Measurements from ENCODE around the gene NECTIN1.

The NECTIN1 gene

DNA sequence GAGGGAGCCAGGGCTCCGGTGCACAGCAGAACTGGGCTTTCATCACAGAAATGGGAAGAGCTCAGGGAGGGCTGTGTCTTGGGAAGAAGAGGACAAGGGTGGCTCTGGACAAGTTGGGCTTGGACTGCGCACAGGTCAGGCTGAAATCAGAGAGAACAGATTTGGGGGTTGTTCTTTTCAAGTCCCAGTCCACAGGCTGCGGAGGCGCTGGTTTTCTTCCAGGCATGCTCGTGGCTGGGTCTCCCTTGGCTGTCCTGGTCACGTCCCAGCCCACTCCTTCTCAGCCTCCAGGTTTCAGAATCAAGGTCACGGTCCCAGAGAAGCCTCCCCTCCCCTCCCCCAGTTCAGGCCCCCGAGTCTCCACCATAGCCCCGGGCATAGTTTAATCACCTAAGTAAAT, 17.0 kb downstream of the NECTIN1 start:
- DNase-seq: no peak

DNA sequence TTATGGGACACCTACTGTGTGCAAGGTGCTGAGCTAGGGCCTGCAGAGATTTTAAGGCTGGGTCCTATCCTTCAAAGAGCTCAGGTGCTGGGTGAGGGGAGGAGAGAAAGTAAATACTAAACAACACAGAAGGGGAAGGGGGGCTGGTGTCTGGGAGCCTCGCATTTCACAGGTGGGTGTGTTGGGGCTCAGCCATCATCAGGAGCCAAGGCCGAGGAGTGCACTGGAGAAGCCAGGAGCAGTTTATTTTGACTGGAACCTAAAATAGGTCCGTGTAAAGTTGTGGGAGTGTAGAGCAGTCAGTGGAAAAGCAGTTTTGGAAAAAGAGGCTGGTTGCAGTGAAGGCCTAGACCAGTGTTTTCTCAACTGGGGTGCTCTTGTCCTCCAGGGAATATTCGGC, 17.5 kb downstream of the NECTIN1 start:
- no peak for DNase-seq

DNA sequence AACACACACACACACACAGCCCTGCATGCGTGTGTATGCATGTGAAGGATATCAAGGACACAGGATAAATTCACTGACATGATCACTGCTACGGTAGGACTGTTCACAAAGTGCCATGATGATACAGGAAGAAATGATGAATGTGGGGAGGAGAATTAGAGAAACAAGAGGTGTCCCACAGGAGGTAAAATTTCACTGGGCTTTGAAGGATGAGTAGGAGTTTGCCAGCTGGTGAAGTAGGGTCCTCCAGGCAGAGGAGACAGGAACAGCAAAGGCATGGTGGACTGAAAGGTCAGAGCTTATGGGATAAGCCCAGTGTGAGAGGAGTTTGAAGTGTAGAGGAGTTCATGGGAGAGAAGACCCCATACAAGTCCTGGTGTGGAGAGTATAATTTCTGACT, 18.6 kb downstream of the NECTIN1 start:
- DNase-seq: no peak

DNA sequence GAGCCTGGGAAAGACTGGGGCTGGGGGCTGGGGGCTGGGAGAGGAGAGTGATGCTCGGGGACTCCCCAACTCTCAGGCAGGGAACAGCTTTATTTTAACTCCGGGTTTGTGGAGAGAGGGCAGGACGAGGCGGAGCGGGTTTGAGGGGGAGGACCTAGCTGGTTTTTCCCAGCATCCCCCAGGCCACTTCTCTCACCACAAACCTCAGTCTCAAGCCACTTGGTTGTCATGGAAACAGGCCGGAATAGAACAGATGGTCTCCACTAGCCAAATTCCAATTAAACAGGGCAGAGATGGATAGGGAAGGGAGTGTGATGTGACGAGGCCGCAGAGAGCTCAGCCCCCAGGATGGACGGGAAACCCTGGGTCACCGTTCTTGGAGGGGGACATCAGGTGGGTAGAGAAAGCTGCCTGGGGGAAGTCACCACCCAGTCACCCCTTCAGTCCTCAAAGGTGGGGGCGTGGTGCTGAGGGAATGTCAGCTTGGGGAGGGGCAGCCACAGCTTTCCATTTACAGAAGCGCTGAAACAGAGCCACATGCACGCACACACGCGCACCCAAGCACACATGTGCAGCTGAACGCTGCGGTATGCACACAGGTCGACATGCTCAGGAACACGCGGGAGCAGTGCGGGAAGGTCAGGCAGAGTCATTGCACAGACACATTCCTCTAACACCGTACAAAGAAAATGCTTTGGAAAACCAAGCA, 19.2 kb downstream of the NECTIN1 start:
- DNase-seq: no peak

DNA sequence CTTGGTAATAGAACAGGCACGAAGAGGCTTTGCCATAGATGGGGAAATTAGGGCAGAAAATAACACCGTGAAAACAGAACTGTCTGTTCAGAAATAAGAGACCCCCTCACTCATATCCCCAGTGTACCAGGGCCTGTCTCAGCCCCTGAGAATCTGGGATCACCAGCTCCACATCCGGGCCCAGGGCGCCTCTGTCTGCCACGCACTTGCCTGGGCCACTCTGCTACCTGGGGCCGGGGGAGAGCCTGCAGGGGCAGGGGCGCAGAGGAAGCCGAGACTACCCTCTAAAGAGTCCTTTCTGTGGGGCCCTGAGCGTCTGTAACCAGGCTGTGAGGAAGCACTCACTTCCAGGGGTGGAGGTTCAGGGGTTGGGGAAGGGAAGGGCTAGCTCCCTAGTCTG, 19.8 kb downstream of the NECTIN1 start:
- DNase-seq: no peak

DNA sequence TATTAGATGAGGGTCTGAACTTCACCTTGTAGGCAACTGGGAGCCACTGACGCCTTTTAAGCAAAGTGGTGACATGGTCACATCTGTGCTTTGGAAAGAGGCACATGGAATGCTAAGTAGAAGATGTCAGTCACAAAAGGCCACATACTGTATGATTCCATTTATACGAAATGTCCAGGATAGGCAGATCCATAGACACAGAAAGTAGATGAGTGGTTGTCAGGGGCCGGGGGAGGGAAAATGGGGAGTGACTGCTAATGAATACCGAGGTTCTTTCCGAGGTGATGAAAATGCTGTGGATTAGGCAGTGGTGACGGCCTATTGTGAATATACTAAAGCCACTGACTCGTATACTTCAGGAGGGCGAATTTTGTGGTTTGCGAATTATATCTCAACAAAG, 20.6 kb downstream of the NECTIN1 start:
- no peak for DNase-seq

DNA sequence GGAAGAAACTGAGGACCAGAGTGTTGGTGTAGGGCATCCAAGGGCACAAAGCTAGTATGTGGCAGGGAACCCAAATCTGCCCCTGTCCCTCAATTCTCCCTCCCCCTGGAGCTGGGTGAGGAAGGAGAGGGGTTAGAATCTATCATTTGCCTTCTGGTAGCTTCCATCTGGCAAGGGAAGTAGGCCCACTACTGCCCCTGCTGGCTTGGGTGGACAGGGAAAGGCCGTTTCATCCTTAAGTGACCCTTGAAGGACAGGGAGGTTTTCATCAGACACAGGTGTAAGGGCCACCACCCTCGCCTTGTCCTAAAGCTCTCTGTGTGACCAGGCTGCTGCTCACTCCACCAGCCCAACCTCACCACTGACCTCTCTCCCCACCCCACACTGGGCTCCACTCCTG, 22.1 kb downstream of the NECTIN1 start:
- DNase-seq: no peak

DNA sequence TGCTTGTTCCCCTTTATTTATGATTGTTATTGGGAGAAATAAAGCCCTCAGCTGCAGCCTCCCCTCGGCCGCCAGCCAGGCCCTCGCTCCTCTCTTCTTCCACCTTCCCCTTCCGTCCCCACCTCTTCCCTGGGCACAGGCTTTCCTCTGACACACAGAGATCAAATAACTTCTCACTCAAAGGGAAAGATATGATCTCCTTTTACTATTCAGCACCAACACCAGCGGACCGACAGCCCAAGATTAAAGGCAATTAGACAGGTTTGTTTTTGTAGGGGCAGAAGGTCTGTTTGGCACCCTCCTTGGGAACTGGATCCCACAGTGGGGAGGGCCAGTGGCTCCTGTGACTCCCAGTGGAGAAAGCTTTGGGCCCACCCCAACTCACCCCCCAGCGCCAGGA, 23.0 kb downstream of the NECTIN1 start:
- DNase-seq: no peak

DNA sequence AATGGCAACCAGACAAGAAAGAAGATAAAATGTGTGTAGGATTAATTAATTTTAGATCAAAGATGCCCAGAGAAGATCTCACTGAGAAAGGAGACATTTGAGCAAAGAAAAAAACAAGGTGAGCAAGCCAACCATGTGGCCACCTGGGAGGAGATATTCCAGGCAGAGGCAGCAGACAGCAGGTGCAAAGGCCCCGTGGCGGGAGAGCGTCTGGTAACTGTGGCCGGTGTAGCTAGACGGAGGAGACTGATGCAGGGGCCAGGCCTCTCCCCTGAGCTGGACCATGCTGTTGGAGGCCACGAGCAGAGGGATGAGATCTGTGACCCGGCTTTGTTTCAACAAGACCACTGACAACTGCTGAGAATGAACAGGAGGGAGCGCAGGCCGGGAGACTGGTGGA, 23.6 kb downstream of the NECTIN1 start:
- DNase-seq: no peak

DNA sequence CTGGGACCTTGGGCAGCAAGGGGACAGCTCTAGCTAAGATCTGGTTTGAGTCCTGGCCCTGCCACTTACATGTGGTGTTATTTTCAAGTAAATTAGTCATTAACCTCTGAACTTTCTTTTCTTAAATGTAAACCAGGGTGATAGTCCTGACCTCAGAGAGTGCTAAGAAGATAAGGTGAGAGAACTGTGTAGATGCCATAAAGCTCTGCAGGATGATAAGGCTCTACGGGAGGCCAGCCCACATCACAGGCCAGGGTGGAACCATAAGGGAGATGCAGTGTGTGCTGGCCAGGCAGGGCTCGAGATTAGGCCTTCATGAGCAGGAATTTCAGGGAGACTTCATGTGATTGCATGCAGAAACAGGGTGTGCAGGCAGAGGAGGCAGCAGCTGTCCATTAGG, 24.2 kb downstream of the NECTIN1 start:
- DNase-seq: no peak

DNA sequence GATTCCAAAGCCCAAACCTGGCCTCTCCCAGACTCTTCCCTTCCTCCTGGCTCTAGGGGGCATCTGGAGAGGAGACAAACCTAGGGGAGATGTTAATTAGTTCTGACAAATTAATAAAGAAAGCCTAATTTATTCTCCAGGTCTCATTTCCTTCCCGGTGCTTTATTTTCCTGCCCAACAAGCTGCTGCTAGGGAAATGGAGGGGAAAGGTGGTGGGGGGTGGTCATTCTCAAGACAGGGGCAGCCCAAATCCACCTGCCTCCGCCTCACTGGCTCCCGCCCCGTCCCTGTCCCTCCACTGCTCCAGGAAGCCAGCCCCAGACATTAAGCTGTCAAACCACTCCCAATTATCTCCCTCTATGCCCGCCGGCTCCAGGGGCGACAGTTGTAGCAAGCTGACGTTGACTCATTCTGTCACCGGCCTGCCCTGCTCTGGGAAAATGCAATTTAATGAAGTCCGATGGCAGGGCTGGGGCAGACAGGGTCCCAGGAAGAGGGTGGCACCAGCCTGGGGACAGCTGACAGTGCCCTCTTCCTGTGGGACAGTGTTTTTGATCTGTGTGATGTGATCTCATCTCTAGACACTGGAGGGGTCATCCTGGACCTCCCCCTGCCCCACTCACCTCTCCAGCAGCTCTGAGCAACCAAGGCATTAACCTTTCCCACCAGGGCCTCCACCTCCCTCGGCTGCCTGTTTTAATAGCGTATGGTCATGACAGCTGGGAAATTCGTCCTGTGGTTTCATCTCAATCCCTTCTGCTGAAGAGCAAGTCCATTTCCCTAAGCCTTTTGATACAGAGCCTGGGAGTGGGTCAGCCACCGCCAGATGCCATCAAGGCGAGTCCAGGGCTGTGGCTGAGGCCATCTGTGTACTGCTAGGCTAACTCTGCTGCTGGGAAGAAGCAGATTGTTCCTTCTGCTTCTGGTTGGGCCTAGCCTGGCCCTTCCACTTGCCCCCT, 27.1 kb downstream of the NECTIN1 start:
- no peak for DNase-seq

DNA sequence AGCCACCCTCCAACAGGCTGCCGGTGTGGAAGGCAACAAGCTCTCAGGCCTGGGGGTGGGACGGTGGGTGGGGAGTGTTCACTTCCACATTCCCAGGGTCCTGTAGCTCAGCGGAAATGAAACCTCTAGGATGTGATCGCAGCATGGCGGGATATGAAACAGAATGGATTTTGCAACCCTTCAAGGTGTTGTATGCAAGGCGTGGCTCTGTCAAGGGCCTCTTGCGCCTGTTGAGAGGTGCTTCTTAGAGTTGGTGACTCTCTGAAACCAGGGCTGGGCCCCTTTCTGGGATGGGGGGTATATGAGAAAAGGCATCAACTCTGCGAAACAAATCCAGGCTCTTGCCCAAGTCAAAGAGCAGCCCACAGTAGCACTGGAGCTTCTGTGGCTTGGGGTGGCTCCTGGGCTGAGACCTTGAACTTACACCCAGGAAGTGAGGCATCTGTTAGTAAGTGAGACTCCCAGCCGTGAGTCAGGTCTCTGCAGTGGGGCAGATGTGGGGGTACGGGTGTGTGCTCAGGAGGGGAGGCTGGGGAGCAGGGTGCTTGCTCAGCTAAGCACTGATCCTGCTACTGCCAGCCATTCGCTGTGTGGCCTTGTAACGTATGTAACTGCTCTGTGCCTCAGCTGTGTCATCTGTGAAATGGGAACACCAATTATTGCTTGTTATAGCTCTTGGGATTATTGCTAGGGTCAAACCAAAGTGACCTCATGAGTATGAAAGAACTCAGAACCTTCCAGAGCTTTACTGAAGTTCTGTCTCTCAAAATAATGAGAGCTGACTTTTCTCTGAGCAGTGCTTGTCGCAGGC, 28.3 kb downstream of the NECTIN1 start:
- no peak for DNase-seq

DNA sequence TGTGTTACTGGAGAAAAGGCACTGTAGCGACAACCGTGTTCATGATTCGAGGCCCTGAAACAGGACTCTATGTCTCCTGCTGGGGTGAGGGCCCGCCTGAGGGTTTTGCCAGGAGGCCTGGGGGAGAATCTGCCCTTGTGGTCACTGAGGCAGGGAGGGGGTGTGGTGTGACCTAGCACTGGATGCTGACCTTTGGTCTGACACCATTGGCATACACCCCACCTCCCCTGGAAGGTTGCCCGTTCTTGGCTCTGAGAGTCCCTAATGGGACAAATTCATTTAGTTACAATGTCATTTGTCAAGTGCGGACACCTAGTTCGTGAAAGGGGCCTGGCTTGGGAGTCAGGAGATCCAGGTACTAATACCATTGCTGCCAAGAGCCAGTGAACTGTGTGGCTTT, 29.0 kb downstream of the NECTIN1 start:
- no peak for DNase-seq

DNA sequence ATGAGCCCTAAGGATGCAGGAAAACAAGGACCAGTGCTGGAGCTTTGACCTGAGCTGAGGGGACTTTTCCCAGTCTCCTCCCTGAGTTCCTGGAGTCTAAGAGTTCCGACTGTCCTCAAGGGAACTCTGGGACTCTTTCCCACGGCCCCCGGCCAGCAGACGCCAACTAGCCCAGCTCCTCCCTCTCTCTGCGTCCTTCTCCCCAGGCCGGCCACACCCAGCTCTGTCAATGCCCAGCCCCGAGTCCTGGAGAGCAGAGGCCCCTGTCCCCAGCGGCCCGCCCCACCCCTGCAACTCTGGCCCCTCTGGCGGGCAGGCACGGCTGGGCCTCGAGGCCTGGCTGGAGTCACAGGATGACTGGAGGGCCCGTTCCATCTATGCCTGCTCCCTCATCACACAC, 29.8 kb downstream of the NECTIN1 start:
- no peak for DNase-seq

DNA sequence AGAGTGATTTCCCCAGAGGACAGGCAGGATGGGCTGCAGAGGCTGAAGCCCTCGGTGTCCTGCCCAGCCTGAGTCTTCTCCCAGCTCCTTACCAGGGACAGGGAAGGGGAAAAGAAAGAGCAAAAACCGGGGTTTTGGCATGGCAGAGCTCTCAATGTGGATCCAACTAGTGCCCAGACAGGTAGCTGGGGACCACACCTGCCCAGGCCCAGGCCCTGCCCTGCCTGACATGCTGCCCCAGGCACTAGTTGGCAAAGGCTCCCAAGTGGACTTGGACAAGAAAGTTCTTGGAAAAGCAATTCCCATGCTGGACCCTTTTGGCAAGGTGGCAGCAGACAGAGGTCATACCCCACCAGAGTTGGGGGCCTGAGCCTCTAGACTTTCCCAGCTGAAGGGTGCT, 31.1 kb downstream of the NECTIN1 start:
- no peak for DNase-seq

DNA sequence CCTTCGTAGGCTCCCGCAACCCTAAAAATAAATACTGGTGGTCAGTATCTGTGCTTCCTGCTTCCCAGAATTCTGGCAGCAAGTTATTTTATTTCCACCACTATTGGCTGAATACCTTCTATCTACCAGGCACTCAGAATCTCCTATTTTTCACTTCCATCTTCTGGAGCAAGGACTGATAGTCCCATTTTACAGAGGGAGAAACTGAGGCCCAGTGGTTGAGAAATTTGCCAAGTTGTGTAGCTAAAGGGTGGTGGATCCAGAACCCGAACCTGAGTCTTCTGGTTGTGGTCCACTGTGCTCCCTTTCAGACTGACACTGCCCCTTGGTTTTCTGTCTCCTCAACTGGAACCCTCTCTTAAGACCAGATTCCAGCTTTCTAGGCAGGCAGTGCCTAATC, 31.6 kb downstream of the NECTIN1 start:
- DNase-seq: no peak

DNA sequence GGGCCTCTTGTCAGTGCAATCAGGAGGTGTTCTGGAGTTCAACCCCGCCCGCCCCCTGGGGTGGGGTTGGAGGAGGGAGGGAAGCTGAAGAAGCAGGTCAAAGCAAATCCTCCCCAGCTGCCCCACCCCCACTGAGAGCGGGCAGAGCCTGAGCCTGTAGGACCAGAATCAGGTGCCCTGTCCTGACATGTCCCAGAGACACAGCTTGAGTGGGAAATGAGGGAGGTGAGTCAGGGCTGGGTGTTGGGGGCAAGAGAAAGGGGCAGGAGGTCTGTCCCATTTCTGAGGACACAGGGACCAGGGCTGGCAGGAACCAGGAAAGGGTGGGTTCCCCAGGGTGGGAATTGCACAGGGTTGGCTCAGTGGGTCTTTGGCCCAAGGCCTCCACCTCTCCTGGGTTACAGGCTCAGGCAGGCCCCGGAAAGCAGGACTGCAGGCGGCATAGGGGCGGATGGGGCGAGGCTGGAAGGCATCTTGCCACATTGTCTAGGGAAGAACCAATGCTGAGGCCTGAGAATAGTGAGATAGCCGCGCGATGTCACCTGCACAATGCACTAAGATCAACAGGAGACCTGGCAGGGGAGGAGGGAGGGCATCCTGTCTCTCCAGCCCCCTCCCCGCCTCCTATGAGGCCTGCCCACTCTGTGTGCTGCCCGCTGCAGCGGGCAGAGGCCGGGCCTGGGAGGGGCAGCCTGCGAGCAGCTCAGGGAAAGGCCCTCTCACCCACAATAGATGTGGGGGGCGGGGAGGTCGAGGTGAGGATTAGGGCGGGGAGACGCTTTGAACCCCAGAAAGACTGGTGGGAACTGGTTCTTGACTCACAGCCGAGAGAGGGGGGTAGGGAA, 32.4 kb downstream of the NECTIN1 start:
- DNase-seq: no peak

DNA sequence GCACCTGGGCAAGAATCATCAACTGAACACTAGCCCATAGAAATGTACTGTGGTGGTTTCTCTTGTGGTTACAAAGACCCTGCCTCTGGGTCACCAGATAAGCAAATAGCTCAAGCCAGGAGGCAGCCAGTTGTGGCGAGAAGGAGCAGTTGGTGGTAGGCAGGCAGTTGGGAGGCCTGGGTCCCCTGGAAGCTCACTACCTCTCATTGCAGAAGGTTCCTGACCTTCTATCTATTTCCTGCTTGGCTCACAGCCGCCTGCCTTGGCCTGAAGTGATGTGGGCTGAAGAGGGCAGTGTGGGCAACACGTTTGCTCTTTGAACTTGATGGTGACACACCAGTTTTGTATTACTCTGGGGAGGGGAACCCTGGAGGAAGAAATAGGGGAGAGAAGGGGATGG, 34.7 kb downstream of the NECTIN1 start:
- DNase-seq: no peak

DNA sequence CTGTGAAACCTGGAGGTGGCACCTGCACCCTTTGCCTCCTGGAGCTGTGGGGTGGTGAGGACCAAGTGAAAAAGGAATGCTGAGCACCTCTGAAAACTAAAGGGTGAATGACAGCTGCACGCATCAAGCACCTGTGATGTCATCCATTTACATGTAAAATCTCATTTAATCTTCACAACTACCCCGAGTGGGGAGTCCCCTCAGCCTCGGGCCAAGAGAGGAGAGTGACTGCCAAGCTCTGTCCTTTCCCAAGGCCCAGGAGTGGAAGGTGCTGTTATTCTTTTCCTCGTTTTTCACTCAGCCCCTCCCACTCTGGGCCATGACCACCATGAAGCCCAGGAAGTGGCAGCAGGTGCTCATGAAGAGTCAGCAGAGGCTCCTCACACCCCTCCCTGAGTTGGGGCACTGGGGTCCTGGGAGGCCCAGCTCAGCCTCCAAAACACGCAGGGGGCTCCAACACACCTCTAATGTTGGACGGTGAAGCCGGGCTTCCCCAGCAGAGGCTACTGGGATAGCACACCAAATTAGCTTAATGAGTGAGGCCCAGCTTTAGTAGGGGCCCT, 35.7 kb downstream of the NECTIN1 start:
- no peak for DNase-seq

DNA sequence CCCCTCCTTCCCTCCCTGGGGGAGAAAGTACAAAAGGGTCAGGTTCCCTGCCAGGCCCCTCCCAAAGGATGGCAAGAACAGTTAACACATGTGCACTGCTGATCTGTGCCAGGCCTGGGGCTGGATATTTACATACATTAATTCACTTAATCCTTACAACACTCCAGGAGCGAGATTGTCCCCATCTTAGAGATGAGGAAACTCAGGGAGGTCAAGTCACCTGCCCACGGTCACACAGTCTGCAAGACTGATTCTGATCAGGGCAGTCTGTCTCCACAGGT, 36.5 kb downstream of the NECTIN1 start:
- no peak for DNase-seq

DNA sequence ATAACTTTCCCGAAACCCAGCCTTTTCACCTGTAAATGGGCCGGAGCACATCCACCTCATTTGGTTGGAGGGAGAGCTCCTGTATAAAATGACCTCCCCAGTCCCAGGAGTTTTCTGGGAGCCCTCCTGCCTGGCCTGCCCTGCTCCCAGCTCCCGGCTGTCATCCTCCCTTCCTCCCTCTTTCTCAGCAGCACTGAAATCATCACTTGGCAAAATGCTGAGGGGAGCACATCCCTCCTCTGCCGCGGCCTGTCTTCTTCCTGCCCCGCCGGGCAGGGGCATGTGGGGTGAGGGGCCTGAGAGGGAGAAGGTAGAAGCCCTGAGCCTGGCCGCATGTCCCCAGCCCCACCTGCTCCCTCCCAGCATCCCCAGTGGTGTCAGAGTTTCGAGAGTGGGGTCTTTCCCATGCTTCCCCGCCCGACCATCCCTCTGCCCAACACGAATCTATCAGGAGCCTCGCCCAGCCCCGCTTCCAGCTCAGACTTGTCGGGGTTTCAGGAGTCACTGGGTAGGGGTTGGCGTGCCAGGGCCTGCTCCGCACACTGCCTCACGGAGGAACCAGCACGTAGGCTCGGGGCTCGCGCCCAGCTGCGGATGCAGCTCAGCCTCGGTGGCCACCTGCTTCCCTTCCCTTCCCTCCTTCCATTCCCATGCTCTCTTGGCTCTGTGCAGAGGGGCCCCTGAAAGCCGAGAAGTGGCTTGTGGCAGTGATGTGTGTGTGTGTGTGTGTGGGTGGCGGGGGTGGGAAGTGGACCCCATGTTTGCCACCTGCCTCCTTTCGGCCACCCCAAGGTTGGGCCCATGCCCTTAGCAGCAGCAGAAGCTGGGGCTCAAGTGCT, 37.1 kb downstream of the NECTIN1 start:
- DNase-seq: no peak

All from activated effector memory CD4-positive, alpha-beta T cell treated with anti-CD3 and anti-CD28 coated beads, Interleukin-2, amount 50 U/mL, for 16 hours (primary cell).